Mucosa of descending colon (tissue), 3 donors: ENCODE measurements around the gene BAZ1B. TPM values are rescaled to one million over a fixed set of nuclear protein-coding genes. Genes with fewer than 3 reads are reported as not detected.

Experiments used
- ATAC-seq: fragments of 200-7000 bp; cut with Tn5 transposase; one replicate; pipeline ENCODE4 v1.9.1; 2020; ENCODE audit warnings: mild to moderate bottlenecking, moderate library complexity
- DNase-seq, 3 donors: peaks; one replicate each; pipeline ENCODE4 v3.0.0-alpha.2; 2020
- H3K36me3 ChIP-seq: fragments of 200-600 bp; one replicate; pipeline ENCODE4 v1.8.0; 2021; ENCODE audit warnings: low read depth, mild to moderate bottlenecking
- H3K4me1 ChIP-seq: fragments of 200-600 bp; one replicate; pipeline ENCODE4 v1.8.0; 2021; ENCODE audit warnings: low read depth, mild to moderate bottlenecking
- H3K4me3 ChIP-seq: fragments of 200-600 bp; one replicate; pipeline ENCODE4 v1.8.0; 2021; ENCODE audit warnings: mild to moderate bottlenecking
- H3K9me3 ChIP-seq: fragments of 200-600 bp; one replicate; pipeline ENCODE4 v1.8.0; 2021; ENCODE audit warnings: mild to moderate bottlenecking
- intact Hi-C, 2 donors: fragments of 100-400 bp; cut with DNase I in 1 of 2; cut with micrococcal nuclease in 1 of 2; formaldehyde crosslinking; loops; one replicate each; pipeline versions ENCODE4 v1.11.0 to v1.11.1; 2022; cut with DNase I, micrococcal nuclease
- total RNA-seq, 3 donors: library from RNA; stranded (reverse); fragmentation: NEBNext Ultra II Directional in 2 of 3; extraction: Animal tissue kit (Norgen Biotek cat#: 25700) in 2 of 3; gene quantifications; one replicate each; pipeline versions ENCODE4 v1.2.1 to v1.2.4, GENCODE V29; 2021 to 2023
- TF ChIP-seq, protein P1 (sequence below): fragments of 200-600 bp; IDR thresholded peaks from one replicate; pipeline ENCODE4 v1.8.0; 2022; ENCODE audit warnings: antibody characterized with exemption, mild to moderate bottlenecking
- donor health status: DM: no; HTN: no; CAD: no; lungs with moderate emphysema.
- donor health status: DM: no; HTN: no; CAD: no.
- donor health status: DM: no; HTN: yes; CAD: no.

The BAZ1B gene
- total RNA-seq, 3 donors from 2014 or later = 37.4 to 76.0 (median 41.4) TPM

DNA sequence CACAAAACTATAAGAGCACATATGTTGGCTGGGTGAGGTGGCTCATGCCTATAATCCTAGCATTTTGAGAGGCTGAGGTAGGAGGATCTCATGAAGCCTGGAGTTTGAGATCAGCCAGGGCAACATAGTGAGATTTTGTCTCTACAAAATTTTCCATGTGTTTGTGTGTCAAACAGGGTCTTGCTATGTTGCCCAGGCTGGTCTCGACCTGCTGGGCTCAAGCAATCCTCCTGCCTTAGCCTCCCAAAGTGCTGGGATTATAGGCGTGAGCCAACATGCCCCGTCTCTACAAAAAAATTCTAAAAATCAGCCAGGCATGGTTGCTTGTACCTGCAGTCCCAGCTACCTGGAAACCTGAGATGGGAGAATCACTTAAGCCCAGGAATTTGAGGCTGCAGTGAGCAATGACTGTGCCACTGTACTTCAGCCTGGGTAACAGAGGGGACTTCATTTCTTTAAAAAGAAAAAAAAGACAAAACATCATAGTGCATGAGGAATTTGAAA lies 60.3 kb downstream of the BAZ1B start:
- DNase-seq = no peak
- Histone ChIP-seq H3K36me3 (peaks cover 29% of the 10 kb centered on the region), H3K4me1 (no peaks in the 10 kb centered on the region), H3K4me3 (no peak overlapping the region), H3K9me3 (no peaks in the 10 kb centered on the region)
- TF ChIP-seq, protein P1, sequence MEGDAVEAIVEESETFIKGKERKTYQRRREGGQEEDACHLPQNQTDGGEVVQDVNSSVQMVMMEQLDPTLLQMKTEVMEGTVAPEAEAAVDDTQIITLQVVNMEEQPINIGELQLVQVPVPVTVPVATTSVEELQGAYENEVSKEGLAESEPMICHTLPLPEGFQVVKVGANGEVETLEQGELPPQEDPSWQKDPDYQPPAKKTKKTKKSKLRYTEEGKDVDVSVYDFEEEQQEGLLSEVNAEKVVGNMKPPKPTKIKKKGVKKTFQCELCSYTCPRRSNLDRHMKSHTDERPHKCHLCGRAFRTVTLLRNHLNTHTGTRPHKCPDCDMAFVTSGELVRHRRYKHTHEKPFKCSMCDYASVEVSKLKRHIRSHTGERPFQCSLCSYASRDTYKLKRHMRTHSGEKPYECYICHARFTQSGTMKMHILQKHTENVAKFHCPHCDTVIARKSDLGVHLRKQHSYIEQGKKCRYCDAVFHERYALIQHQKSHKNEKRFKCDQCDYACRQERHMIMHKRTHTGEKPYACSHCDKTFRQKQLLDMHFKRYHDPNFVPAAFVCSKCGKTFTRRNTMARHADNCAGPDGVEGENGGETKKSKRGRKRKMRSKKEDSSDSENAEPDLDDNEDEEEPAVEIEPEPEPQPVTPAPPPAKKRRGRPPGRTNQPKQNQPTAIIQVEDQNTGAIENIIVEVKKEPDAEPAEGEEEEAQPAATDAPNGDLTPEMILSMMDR = no peak
- intact Hi-C loops = no loop called here
- no peak for ATAC-seq

DNA sequence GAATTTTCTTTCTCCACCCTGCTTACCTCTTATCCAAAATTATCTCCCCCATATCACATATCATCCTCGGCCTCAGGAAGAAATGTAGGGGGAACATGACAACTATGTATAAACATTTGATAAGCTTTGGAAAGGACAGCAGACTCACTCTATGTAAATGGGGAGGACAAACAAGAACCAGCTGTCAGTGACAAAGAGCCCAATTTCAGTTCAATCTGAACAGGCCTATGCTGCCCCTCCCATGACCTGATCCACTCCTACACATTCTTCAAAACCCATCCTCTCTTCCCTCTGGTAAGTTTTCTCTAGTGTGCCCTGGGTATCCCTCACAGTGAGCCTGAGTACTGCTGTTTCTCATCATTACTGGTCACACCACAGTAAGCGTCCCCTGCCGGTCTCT lies 67.7 kb downstream of the BAZ1B start:
- Histone ChIP-seq H3K36me3 (peaks cover 8% of the 10 kb centered on the region), H3K4me1 (no peaks in the 10 kb centered on the region), H3K9me3 (no peaks in the 10 kb centered on the region), H3K4me3 (no peak overlapping the region)
- ATAC-seq (no peak), DNase-seq (no peak)
- TF ChIP-seq, protein P1 = no peak
- intact Hi-C loops = no loop called here

DNA sequence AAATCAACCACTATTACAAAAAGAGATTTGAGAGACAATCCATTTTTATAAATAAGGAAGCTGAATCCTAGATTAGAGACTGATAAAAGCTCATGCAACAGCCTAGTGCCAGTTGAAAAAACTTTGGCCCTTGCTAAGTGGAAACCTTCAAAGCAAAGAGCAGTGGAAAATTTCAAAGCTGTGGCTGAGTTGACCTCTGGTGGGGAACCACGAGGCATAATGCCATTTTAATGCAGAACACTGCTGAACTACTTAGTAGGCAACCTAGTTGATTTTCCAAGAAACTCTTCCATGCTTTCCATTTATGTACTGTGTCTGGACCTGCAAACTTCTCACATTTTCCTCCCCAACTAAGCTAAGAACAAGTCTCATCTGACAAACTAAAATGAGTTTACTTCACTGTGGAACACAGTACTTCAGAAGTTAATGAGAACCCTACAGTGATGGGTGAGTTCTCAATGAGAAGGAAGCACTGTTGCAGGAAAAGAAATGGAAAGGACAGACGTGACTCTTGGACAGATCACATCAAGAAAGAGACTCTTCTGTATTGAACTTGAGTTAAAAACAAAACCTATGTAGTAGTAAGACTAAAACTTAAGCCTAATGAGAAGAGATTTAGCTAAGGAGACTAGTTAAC lies 69.0 kb downstream of the BAZ1B start:
- Histone ChIP-seq H3K36me3 (peaks cover 10% of the 10 kb centered on the region), H3K4me1 (no peaks in the 10 kb centered on the region), H3K4me3 (no peak overlapping the region), H3K9me3 (no peaks in the 10 kb centered on the region)
- intact Hi-C loops = no loop called here
- DNase-seq (no peak), ATAC-seq (no peak)
- TF ChIP-seq, protein P1 = no peak

DNA sequence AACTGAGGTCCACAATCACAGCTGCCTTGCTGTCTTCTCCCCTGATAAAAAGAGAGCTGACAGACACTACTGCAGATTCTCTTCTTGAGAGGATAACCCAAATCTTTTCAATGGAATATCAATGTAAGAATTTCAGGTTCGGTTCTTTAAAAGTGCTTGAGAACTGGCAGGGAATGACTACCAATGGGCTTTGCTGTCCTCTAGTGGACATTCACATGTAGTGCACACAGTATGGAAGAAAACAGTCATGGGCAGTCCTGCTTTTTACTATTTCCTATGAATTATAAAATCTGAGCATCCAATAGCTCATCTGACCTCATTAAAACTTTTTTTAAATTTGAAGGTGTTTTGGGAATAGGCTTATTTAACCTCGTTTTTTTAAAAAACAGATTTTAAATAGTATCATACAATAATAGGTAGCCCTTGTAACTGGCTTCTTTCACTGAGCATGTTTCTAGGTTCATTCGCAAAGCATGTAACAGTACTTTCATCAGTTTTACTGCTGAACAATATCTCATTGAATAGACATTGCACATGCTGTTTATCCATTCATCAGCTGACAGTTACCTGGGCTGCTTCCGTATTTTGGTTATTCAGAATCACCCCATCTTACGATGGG lies 70.2 kb downstream of the BAZ1B start:
- intact Hi-C loops = no loop called here
- Histone ChIP-seq H3K4me3 (no peak overlapping the region), H3K9me3 (no peaks in the 10 kb centered on the region), H3K4me1 (no peaks in the 10 kb centered on the region), H3K36me3 (peaks cover 11% of the 10 kb centered on the region)
- TF ChIP-seq, protein P1 = peak; percentile 89
- ATAC-seq (peak; percentile 84), DNase-seq (peak in 1 of 3 donors; percentile 31)

DNA sequence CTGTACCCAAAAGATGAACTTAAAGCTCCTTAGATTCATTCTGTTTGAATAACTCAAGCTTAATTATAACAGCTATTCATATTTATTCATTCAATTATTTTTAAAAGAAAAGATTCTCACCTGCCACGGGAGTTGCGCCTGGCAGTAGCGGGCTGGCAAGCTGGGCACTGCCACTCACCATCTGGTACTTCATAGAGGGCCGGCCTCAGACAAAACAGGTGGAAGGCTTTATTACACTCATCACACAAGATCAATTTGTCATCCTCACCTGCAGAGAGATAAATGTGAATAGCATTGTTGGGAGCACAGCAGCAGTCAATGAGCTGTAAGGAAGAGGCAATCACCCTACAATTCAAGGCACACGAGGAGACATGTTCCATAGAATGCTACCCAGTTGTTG lies 72.7 kb downstream of the BAZ1B start:
- no peaks in the 10 kb centered on the region for H3K4me1 ChIP-seq
- peaks cover 24% of the 10 kb centered on the region for H3K36me3 ChIP-seq
- H3K4me3 ChIP-seq = no peak overlapping the region
- no peak for ATAC-seq
- no peak for DNase-seq
- intact Hi-C loops = no loop called here
- no peaks in the 10 kb centered on the region for H3K9me3 ChIP-seq
- TF ChIP-seq, protein P1 = no peak
